HCT116 (cell line): ENCODE data around the gene ACTRT2. TPM values are rescaled to one million over a fixed set of nuclear protein-coding genes. Genes with fewer than 3 reads are reported as not detected.

ENCODE experiments used
- ATAC-seq: fragments of 200-7000 bp; cut with Tn5 transposase; 2 replicates; pipeline ENCODE4 v1.9.1; 2020; ENCODE audit warnings: mild to moderate bottlenecking, moderate library complexity
- BruUV-seq: library from RNA; stranded (reverse); fragments of 400-500 nt; replicated peaks from 2 replicates; lab custom pipeline; 2021; lab: Mats Ljungman, UMichigan
- CTCF ChIA-PET: fragments of 300-600 bp; sonication (Branson Sonifier 250); formaldehyde crosslinking; loops from one replicate; lab custom pipeline; 2021; ENCODE audit warnings: antibody characterized with exemption; lab: Charles Lee
- POLR2A ChIA-PET: fragments of 300-600, 350-600 bp; sonication (Branson Sonifier 250); formaldehyde crosslinking; loops from one replicate; lab custom pipeline; 2021; ENCODE audit warnings: antibody characterized with exemption; lab: Charles Lee
- RAD21 ChIA-PET, 2 experiments: fragments of 300-600 bp; sonication (Branson Sonifier 250); formaldehyde crosslinking; loops; one replicate each; lab custom pipeline; 2023; ENCODE audit warnings: low total read pairs in 2 of 2; ENCODE audit not compliant: uncharacterized antibody in 2 of 2, unreplicated experiment in 2 of 2, low non-redundant PET in 1 of 2; lab: Charles Lee
- DNase-seq: peaks from one replicate; pipeline ENCODE4 v3.0.0-alpha.2; 2010; ENCODE audit warnings: low read depth, low spot score
- H2AFZ ChIP-seq: fragments of 200-600 bp; shearing (Covaris generic), sonication (generic); 2 replicates; pipeline ENCODE4 v1.6.1; 2017; ENCODE audit warnings: low read depth, mixed run types, mixed read lengths, antibody characterized with exemption, low read length; ENCODE audit not compliant: poor library complexity, severe bottlenecking
- H3K27ac ChIP-seq: 2 replicates; pipeline ENCODE4 v1.5.1; 2012; ENCODE audit warnings: low read depth, low read length
- H3K27me3 ChIP-seq: fragments of 200-600 bp; sonication (generic); 2 replicates; pipeline ENCODE4 v1.6.1; 2016; ENCODE audit warnings: mixed run types, low read length, mixed read lengths; ENCODE audit not compliant: insufficient read depth
- H3K36me3 ChIP-seq, 2 experiments: fragments of 200-500 bp in 1 of 2; fragments of 200-600 bp in 1 of 2; sonication (Bioruptor generic) in 1 of 2; sonication (generic) in 1 of 2; 2 replicates each; pipeline versions ENCODE4 v1.5.1 to v1.6.1; 2014 to 2016; ENCODE audit warnings: low read length in 2 of 2, inconsistent platforms in 1 of 2, mixed read lengths in 1 of 2, mixed run types in 1 of 2; ENCODE audit not compliant: insufficient read depth in 2 of 2, control insufficient read depth in 1 of 2
- H3K4me1 ChIP-seq, 2 experiments: fragments of 200-600 bp in 1 of 2; sonication (generic) in 1 of 2; 2 replicates each; pipeline versions ENCODE4 v1.5.1 to v1.6.1; 2012 to 2017; ENCODE audit warnings: low read length in 2 of 2, inconsistent platforms in 1 of 2, mild to moderate bottlenecking in 1 of 2, mixed read lengths in 1 of 2, mixed run types in 1 of 2, moderate library complexity in 1 of 2; ENCODE audit not compliant: insufficient read depth in 2 of 2, control insufficient read depth in 1 of 2
- H3K4me2 ChIP-seq: fragments of 200-600 bp; sonication (generic); 2 replicates; pipeline ENCODE4 v1.6.1; 2017; ENCODE audit warnings: mixed run types, low read length, mixed read lengths
- H3K4me3 ChIP-seq, 2 experiments: fragments of 200-600 bp in 1 of 2; sonication (generic) in 1 of 2; replicated peaks in 1 of 2; 2 replicates each; pipeline ENCODE4 v1.5.1; 2011 to 2016; ENCODE audit warnings: low read length in 2 of 2, control low read depth in 1 of 2, low read depth in 1 of 2, mild to moderate bottlenecking in 1 of 2, mixed read lengths in 1 of 2, mixed run types in 1 of 2
- H3K79me2 ChIP-seq: fragments of 200-600 bp; sonication (generic); 2 replicates; pipeline ENCODE4 v1.6.1; 2017; ENCODE audit warnings: mild to moderate bottlenecking, mixed run types, low read length, moderate library complexity, mixed read lengths; ENCODE audit not compliant: insufficient read depth
- H3K9ac ChIP-seq: fragments of 200-600 bp; sonication (generic); 2 replicates; pipeline ENCODE4 v1.6.1; 2016; ENCODE audit warnings: low read length, mixed read lengths
- H3K9me2 ChIP-seq: fragments of 200-600 bp; sonication (generic), shearing (Covaris generic); 2 replicates; pipeline ENCODE4 v1.6.1; 2017; ENCODE audit warnings: mixed run types, mild to moderate bottlenecking, moderate library complexity; ENCODE audit not compliant: insufficient read depth
- H3K9me3 ChIP-seq, 2 experiments: fragments of 200-500 bp in 1 of 2; fragments of 200-600 bp in 1 of 2; sonication (Bioruptor generic) in 1 of 2; sonication (generic) in 1 of 2; 2 replicates each; pipeline ENCODE4 v1.6.1; 2014 to 2017; ENCODE audit warnings: low read length in 2 of 2, mixed read lengths in 2 of 2, inconsistent platforms in 1 of 2, low read depth in 1 of 2, mild to moderate bottlenecking in 1 of 2, mixed run types in 1 of 2, moderate library complexity in 1 of 2; ENCODE audit not compliant: control insufficient read depth in 1 of 2, insufficient read depth in 1 of 2
- H4K20me1 ChIP-seq: fragments of 200-600 bp; sonication (generic), shearing (Covaris generic); 2 replicates; pipeline ENCODE4 v1.6.1; 2017; ENCODE audit warnings: mixed run types, mild to moderate bottlenecking, moderate library complexity; ENCODE audit not compliant: insufficient read depth
- CBX3 ChIP-seq: IDR thresholded peaks from 2 replicates; pipeline ENCODE4 v1.6.1; 2012; ENCODE audit warnings: low read depth
- EGR1 ChIP-seq: IDR thresholded peaks from 2 replicates; pipeline ENCODE4 v1.6.1; 2012; ENCODE audit warnings: low read depth
- ELF1 ChIP-seq: IDR thresholded peaks from 2 replicates; pipeline ENCODE4 v1.6.1; 2012; ENCODE audit warnings: low read depth, borderline replicate concordance
- FOSL1 ChIP-seq: IDR thresholded peaks from 2 replicates; pipeline ENCODE4 v1.6.1; 2012; ENCODE audit warnings: low read depth
- SP1 ChIP-seq: IDR thresholded peaks from 2 replicates; pipeline ENCODE4 v1.6.1; 2012; ENCODE audit warnings: low read depth
- SRF ChIP-seq: IDR thresholded peaks from 2 replicates; pipeline ENCODE4 v1.6.1; 2012; ENCODE audit warnings: low read depth
- TCF7L2 ChIP-seq: IDR thresholded peaks from 2 replicates; pipeline ENCODE4 v1.7.0; 2011; ENCODE audit warnings: borderline replicate concordance, inconsistent platforms; ENCODE audit not compliant: insufficient read depth, insufficient read length; ENCODE audit errors: extremely low read depth
- ZFX ChIP-seq: fragments of 450-650 bp; IDR thresholded peaks from 2 replicates; pipeline ENCODE4 v1.6.1; 2017
- ZNF274 ChIP-seq: fragments of 200-500 bp; sonication (Bioruptor generic); IDR thresholded peaks from 2 replicates; pipeline ENCODE4 v1.6.1; 2014; ENCODE audit warnings: mild to moderate bottlenecking, low read depth, low read length, inconsistent platforms
- intact Hi-C: fragments of 100-400 bp; cut with micrococcal nuclease; formaldehyde crosslinking; loops from 2 replicates; pipeline ENCODE4 v1.10.0; 2022
- total RNA-seq: library from RNA; stranded (reverse); gene quantifications from one replicate; pipeline ENCODE4 v1.2.1, GENCODE V29; 2021; ENCODE audit not compliant: unreplicated experiment
- TF ChIP-seq, protein P1 (sequence below), 3 experiments: fragments of 200-600 bp in 1 of 3; sonication (generic) in 1 of 3; IDR thresholded peaks in 2 of 3; conservative IDR thresholded peaks in 1 of 3; 2 replicates each; pipeline ENCODE4 v1.5.1; 2012 to 2017; ENCODE audit warnings: low read depth in 2 of 3, low read length in 2 of 3, antibody characterized with exemption in 1 of 3, borderline replicate concordance in 1 of 3, control low read depth in 1 of 3, mild to moderate bottlenecking in 1 of 3, mixed read lengths in 1 of 3, mixed run types in 1 of 3, moderate library complexity in 1 of 3; ENCODE audit not compliant: insufficient read depth in 1 of 3
- TF ChIP-seq, protein P2 (sequence below): IDR thresholded peaks from 2 replicates; pipeline ENCODE4 v1.6.1; 2012; ENCODE audit warnings: low read depth
- TF ChIP-seq, protein P3 (sequence below): IDR thresholded peaks from 2 replicates; pipeline ENCODE4 v1.6.1; 2011; ENCODE audit warnings: mild to moderate bottlenecking, low read length, moderate library complexity; ENCODE audit not compliant: insufficient replicate concordance; ENCODE audit errors: extremely low read depth

ACTRT2 gene
- total RNA-seq, 1 experiment from 2014 or later: not detected

DNA sequence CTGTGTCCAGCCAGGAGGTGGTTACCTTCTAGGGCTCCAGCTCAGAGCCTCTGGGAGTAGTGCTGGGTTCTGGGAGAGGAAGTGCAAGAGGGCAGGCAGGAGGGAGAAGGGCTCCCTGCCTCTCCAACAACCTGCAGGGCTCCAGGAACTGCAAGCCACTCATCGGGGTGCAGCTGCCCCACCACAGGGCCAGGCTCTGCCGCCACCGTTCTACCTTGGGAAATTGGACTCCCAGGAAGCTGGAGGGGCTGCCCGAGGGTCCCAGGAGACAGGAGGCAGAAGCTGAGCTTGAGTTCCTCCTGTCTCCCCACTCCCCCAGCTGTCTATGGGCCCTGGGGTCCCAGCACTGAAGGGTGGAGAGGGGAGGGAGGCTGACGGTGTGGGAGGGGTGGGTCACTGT, 40.3 kb downstream of the ACTRT2 start:
- BruUV-seq: no TSS peak
- ChIA-PET CTCF (no interaction called here), RAD21 (no interaction called here), POLR2A (no interaction called here)
- no peak overlapping the region for H2AFZ ChIP-seq
- H3K4me3 ChIP-seq: no peak overlapping the region
- DNase-seq (no peak), ATAC-seq (no peak)
- TF ChIP-seq SRF: no peak
- TF ChIP-seq TCF7L2: no peak
- no peak for TF ChIP-seq ZFX
- no peak for TF ChIP-seq ELF1
- TF ChIP-seq, protein P1, sequence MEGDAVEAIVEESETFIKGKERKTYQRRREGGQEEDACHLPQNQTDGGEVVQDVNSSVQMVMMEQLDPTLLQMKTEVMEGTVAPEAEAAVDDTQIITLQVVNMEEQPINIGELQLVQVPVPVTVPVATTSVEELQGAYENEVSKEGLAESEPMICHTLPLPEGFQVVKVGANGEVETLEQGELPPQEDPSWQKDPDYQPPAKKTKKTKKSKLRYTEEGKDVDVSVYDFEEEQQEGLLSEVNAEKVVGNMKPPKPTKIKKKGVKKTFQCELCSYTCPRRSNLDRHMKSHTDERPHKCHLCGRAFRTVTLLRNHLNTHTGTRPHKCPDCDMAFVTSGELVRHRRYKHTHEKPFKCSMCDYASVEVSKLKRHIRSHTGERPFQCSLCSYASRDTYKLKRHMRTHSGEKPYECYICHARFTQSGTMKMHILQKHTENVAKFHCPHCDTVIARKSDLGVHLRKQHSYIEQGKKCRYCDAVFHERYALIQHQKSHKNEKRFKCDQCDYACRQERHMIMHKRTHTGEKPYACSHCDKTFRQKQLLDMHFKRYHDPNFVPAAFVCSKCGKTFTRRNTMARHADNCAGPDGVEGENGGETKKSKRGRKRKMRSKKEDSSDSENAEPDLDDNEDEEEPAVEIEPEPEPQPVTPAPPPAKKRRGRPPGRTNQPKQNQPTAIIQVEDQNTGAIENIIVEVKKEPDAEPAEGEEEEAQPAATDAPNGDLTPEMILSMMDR (IDR thresholded peaks at IDR 0.05 in 2 of 3, conservative IDR thresholded peaks at IDR 0.05 in 1 of 3; ENCODE audit: borderline replicate concordance in 1 of 3, insufficient read depth in 1 of 3, low read depth in 2 of 3, low read length in 2 of 3): no peak
- TF ChIP-seq EGR1: no peak
- no peak for TF ChIP-seq SP1
- TF ChIP-seq ZNF274: no peak
- no peak for TF ChIP-seq CBX3
- TF ChIP-seq, protein P2, sequence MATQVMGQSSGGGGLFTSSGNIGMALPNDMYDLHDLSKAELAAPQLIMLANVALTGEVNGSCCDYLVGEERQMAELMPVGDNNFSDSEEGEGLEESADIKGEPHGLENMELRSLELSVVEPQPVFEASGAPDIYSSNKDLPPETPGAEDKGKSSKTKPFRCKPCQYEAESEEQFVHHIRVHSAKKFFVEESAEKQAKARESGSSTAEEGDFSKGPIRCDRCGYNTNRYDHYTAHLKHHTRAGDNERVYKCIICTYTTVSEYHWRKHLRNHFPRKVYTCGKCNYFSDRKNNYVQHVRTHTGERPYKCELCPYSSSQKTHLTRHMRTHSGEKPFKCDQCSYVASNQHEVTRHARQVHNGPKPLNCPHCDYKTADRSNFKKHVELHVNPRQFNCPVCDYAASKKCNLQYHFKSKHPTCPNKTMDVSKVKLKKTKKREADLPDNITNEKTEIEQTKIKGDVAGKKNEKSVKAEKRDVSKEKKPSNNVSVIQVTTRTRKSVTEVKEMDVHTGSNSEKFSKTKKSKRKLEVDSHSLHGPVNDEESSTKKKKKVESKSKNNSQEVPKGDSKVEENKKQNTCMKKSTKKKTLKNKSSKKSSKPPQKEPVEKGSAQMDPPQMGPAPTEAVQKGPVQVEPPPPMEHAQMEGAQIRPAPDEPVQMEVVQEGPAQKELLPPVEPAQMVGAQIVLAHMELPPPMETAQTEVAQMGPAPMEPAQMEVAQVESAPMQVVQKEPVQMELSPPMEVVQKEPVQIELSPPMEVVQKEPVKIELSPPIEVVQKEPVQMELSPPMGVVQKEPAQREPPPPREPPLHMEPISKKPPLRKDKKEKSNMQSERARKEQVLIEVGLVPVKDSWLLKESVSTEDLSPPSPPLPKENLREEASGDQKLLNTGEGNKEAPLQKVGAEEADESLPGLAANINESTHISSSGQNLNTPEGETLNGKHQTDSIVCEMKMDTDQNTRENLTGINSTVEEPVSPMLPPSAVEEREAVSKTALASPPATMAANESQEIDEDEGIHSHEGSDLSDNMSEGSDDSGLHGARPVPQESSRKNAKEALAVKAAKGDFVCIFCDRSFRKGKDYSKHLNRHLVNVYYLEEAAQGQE: no peak
- no peak for TF ChIP-seq FOSL1
- TF ChIP-seq, protein P3, sequence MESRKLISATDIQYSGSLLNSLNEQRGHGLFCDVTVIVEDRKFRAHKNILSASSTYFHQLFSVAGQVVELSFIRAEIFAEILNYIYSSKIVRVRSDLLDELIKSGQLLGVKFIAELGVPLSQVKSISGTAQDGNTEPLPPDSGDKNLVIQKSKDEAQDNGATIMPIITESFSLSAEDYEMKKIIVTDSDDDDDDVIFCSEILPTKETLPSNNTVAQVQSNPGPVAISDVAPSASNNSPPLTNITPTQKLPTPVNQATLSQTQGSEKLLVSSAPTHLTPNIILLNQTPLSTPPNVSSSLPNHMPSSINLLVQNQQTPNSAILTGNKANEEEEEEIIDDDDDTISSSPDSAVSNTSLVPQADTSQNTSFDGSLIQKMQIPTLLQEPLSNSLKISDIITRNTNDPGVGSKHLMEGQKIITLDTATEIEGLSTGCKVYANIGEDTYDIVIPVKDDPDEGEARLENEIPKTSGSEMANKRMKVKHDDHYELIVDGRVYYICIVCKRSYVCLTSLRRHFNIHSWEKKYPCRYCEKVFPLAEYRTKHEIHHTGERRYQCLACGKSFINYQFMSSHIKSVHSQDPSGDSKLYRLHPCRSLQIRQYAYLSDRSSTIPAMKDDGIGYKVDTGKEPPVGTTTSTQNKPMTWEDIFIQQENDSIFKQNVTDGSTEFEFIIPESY: no peak
- H3K36me3 ChIP-seq: no peaks in the 10 kb centered on the region
- no peaks in the 10 kb centered on the region for H3K9me3 ChIP-seq
- H3K9ac ChIP-seq: no peak overlapping the region
- H3K9me2 ChIP-seq: no peaks in the 10 kb centered on the region
- H4K20me1 ChIP-seq: no peaks in the 10 kb centered on the region
- no peaks in the 10 kb centered on the region for H3K4me1 ChIP-seq
- H3K4me2 ChIP-seq: no peak overlapping the region
- intact Hi-C loops: no loop called here
- H3K27me3 ChIP-seq: peaks cover 6% of the 10 kb centered on the region; the same call in 1 of the 2 replicates
- H3K79me2 ChIP-seq: no peaks in the 10 kb centered on the region
- H3K27ac ChIP-seq: no peak overlapping the region
